Body of pancreas (tissue), 4 donors: Measurements from ENCODE around the gene CD58.
"Not testable (repeated sequence)": the region's sequence is repeated elsewhere in the genome, so short reads cannot be mapped to it uniquely, and the experiment has no call there.

Source experiments
- CTCF ChIP-seq, 7 experiments: fragments of 450-650 bp in 4 of 7; fragments of 200-600 bp in 3 of 7; sonication (generic) in 3 of 7; IDR thresholded peaks; one replicate each; pipeline ENCODE4 v1.5.1; 2016 to 2019; ENCODE audit warnings: antibody characterized with exemption in 7 of 7
- POLR2A ChIP-seq, 3 donors: fragments of 450-650 bp; IDR thresholded peaks; one replicate each; pipeline ENCODE4 v1.6.1; 2016; ENCODE audit warnings: antibody characterized with exemption in 3 of 3, mild to moderate bottlenecking in 2 of 3

DNA sequence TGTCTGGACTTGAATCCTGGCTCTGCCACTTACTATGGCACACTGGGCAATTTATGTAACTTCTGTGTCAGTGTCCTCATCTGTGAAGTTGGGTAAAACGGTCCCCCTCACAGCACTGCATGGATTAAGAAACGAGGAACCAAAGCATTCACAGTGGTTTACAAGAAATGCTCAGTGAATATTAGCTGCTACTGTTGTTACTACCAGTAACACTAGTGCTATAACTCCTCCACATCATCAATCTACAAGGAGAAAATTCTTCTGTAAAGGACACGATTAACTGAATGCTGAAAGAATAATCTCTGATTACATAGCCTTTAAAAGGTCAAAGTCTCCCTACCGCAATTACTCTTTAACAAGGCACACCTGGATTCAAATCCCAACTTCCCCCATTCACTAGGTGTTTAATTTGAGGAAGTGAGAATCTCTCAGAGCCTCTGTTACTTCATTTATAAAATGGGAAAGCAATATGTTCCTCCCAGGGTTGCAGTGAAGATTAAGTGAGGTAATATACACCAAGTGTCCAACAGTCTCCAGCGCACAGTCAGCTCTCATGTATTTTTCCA is 26.0 kb upstream of the CD58 start:
- not testable (repeated sequence) for TF ChIP-seq CTCF, POLR2A (IDR thresholded peaks at IDR 0.05)
